Pancreas (tissue), 10 donors: Measurements from ENCODE around the gene STOX2. TPM values are rescaled to one million over a fixed set of nuclear protein-coding genes. Genes with fewer than 3 reads are reported as not detected.

Source experiments
- ATAC-seq, 4 donors: fragments of 200-7000 bp; cut with Tn5 transposase; one replicate each; pipeline versions ENCODE4 v1.8.0 to v1.9.1; 2020; ENCODE audit warnings: mild to moderate bottlenecking in 4 of 4, moderate library complexity in 4 of 4
- DNase-seq, 6 donors: peaks; one replicate each; pipeline ENCODE4 v3.0.0-alpha.2; 2020
- FAIRE-seq: peaks from 2 replicates; lab custom pipeline; 2012; peaks lifted over from hg19 to GRCh38; lab: Jason Lieb, UNC
- H3K27ac ChIP-seq, 4 donors: fragments of 200-600 bp; sonication (generic); 1 replicate in 3 of 4; 2 replicates in 1 of 4; pipeline versions ENCODE4 v1.5.0 to v1.8.0; 2020
- H3K27me3 ChIP-seq, 4 donors: fragments of 200-600 bp; one replicate each; pipeline ENCODE4 v1.8.0; 2021
- H3K36me3 ChIP-seq, 3 donors: fragments of 200-600 bp; sonication (generic) in 1 of 3; one replicate each; pipeline versions ENCODE4 v1.5.0 to v1.8.0; 2020 to 2021
- H3K4me1 ChIP-seq, 3 donors: fragments of 200-600 bp; one replicate each; pipeline ENCODE4 v1.8.0; 2021
- H3K4me3 ChIP-seq, 4 donors: fragments of 200-600 bp; sonication (generic) in 2 of 4; one replicate each; pipeline versions ENCODE4 v1.5.0 to v1.8.0; 2020 to 2021
- H3K9me3 ChIP-seq, 4 donors: fragments of 200-600 bp; one replicate each; pipeline ENCODE4 v1.8.0; 2021
- CTCF ChIP-seq, 4 donors: fragments of 200-600 bp; sonication (generic) in 3 of 4; IDR thresholded peaks; one replicate each; pipeline versions ENCODE4 v1.5.0 to v1.8.0; 2021; ENCODE audit warnings: antibody characterized with exemption in 4 of 4
- WGBS, 2 donors: extraction: QIAGEN DNeasy Blood & Tissue Kit; methylation state at CpG; one replicate each; pipeline ENCODE4 v1.1.7; 2013; 5-methylcytosine and 5-hydroxymethylcytosine counted together
- intact Hi-C, 3 donors: fragments of 100-400 bp; cut with DNase I; formaldehyde crosslinking; loops; one replicate each; pipeline versions ENCODE4 v1.11.1 to v1.14.2; 2022
- polyA plus RNA-seq, 2 donors: library from polyadenylated mRNA; stranded (reverse); fragments of 200-250 nt; gene quantifications; one replicate each; pipeline ENCODE4 v1.2.3, GENCODE V29; 2013
- total RNA-seq, 6 donors: library from RNA; stranded (reverse); fragmentation: NEBNext Ultra II Directional in 4 of 6; extraction: Animal tissue kit (Norgen Biotek cat#: 25700) in 4 of 6; gene quantifications; one replicate each; pipeline versions ENCODE4 v1.2.1 to v1.2.4, GENCODE V29; 2021 to 2023
- donor health status: healthy with polysubstance abuse.
- donor health status: DM: no; HTN: no; CAD: no; lungs with moderate emphysema.
- donor health status: DM: no; HTN: no; CAD: no.
- donor health status: control.
- donor health status: control.
- donor health status: Bipolar disorder and iron deficiency.
- donor health status: DM: yes; HTN: yes; CAD: no.
- donor health status: DM: no; HTN: no; CAD: no.
- donor health status: DM: no; HTN: no; CAD: no.
- donor health status: DM: yes; HTN: yes; CAD: no.

Gene STOX2
- total and polyA plus RNA-seq, 8 donors = 3.5 to 11.9 (median 8.8) TPM

GRCh38 chr4:184014301-184014700 lies 109.2 kb downstream of the STOX2 start:
- no peak overlapping the region for H3K4me3 ChIP-seq
- 89 to 91% methylated on average over 6 of the region's 6 CpGs for WGBS, 2 donors
- no peak overlapping the region for H3K27ac ChIP-seq
- ATAC-seq (no peak), DNase-seq (no peak), FAIRE-seq (no peak)
- intact Hi-C loops = no loop called here
- TF ChIP-seq CTCF (IDR thresholded peaks at IDR 0.05) = no peak
- no peaks in the 10 kb centered on the region for H3K4me1 ChIP-seq
- H3K27me3 ChIP-seq = no peaks in the 10 kb centered on the region
- H3K9me3 ChIP-seq = no peaks in the 10 kb centered on the region
- peaks cover 0 to 25% (median 11%) of the 10 kb centered on the region in 3 donors for H3K36me3 ChIP-seq

DNA sequence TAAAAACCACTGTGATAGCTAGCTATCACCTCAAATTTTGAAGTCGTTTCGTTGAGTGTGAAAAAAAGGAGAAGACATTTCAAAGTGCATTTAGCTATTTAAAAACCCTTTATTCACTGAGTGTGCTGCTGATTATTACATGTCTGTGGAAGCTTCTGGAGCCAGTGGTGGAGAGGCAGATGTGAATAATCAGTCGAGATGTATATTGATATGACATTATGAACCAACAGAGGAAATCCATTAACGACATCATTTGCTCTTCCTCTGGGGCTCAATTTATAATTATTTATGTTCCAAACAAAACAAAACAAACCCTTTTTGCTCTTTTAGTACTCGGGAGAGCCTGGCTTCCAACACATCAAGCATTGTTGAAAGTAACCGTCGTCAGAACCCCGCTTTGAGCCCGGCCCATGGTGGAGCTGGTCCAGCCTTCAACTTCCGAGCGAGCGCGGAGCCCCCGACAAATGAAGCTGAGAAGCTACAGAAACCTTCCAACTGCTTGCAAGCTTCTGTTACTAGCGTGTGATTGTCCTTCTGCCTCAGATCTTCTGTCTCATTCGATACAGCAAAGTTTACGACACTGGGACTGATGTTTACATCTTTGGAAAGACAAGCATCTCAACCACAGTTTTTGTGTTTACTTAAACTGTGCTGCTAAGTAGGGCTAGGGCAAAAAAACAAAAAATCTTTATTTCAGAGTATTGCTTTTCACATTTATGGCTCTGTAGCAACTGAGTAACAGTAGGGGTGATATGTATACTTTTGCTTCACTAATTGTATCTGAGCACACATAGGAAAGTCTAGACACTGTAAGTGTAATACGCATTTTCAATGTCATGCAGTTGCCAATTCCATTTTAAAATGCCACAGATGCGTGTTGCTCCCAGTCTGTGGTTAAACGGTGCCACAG lies 111.9 kb downstream of the STOX2 start:
- Histone ChIP-seq H3K27me3 (no peaks in the 10 kb centered on the region), H3K4me1 (no peaks in the 10 kb centered on the region), H3K4me3 (no peak overlapping the region), H3K9me3 (no peaks in the 10 kb centered on the region), H3K36me3 (peaks cover 0 to 8% (median 0%) of the 10 kb centered on the region in 3 donors), H3K27ac (no peak overlapping the region)
- DNase-seq (no peak), ATAC-seq (no peak), FAIRE-seq (no peak)
- intact Hi-C loops = no loop called here
- no peak for TF ChIP-seq CTCF (IDR thresholded peaks at IDR 0.05)
- 89 to 94% methylated on average over 20 of the region's 20 CpGs for WGBS, 2 donors

GRCh38 chr4:184019076-184019475 lies 114.0 kb downstream of the STOX2 start:
- intact Hi-C loops = no loop called here
- FAIRE-seq = no peak

DNA sequence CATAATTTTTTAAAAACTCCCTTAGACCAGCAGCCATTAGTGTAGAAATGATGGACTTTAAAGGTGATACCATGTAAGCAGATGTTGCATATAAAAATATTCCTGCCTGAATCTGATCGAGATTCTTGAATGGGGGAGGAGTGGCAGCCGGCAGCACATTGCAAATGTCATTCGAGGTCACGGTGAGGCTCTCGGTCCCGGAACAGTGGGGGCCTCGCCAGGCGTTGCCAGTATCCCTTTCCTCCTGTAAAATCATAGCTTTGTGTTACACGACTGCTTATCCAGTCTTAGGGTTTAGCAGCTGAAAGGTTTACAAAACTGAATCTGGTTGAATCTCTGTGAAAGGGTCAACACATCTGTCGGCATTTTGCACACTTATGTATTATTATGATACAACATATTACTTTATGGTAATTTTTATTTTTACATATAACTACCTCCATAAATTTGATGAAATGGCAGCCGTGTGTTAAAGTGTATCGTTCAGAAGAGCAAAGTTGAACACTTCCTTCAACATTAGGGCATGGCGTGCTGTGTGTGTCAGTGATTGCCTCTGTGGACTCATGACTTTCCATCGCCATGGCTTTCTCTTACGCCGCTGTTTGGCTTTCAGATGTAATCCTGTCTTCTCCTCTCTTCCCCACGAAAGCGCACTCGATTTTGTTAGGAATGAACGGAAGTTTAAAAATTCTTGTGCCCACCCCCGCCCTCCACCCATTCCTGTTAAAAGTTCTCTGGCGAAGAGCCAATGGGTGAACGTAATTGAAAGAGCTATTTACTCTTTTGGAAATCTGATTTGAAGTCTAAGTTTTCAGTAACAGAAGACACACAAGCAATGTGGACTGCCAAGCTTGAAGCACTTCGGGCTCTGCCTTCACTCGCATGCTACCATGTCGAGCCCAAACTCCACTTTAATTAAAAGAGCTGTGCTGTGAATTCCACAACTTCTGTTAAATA lies 114.8 kb downstream of the STOX2 start:
- H3K27ac ChIP-seq = no peak overlapping the region
- FAIRE-seq = no peak
- WGBS, 2 donors = 91 to 92% methylated on average over 26 of the region's 26 CpGs
- H3K36me3 ChIP-seq = peaks cover 0 to 8% (median 0%) of the 10 kb centered on the region in 3 donors
- H3K9me3 ChIP-seq = no peaks in the 10 kb centered on the region
- H3K27me3 ChIP-seq = no peaks in the 10 kb centered on the region
- intact Hi-C loops = no loop called here
- H3K4me1 ChIP-seq = no peaks in the 10 kb centered on the region
- DNase-seq = no peak
- ATAC-seq = no peak
- H3K4me3 ChIP-seq = no peak overlapping the region
- no peak for TF ChIP-seq CTCF (IDR thresholded peaks at IDR 0.05)

More at GRCh38 chr4:184019076-184019475, 114.0 kb downstream of the STOX2 start:
- 90 to 100% methylated on average over 1 of the region's 1 CpG for WGBS, 2 donors
- H3K27ac ChIP-seq = no peak overlapping the region
- ATAC-seq (no peak), DNase-seq (no peak)
- H3K9me3 ChIP-seq = no peaks in the 10 kb centered on the region
- H3K27me3 ChIP-seq = no peaks in the 10 kb centered on the region
- TF ChIP-seq CTCF (IDR thresholded peaks at IDR 0.05) = no peak
- no peak overlapping the region for H3K4me3 ChIP-seq
- peaks cover 0 to 8% (median 0%) of the 10 kb centered on the region in 3 donors for H3K36me3 ChIP-seq
- no peaks in the 10 kb centered on the region for H3K4me1 ChIP-seq
